GM12878 (cell line): Measurements from ENCODE around the gene AVPR1B.

ENCODE experiments used
- CTCF ChIP-seq, 3 experiments: IDR thresholded peaks in 2 of 3; conservative IDR thresholded peaks in 1 of 3; 2 replicates each; pipeline ENCODE4 v1.5.1; 2011; ENCODE audit warnings: low read depth in 3 of 3, low read length in 3 of 3, mild to moderate bottlenecking in 3 of 3, control low read depth in 2 of 3, moderate library complexity in 2 of 3, inconsistent platforms in 1 of 3, mixed read lengths in 1 of 3; ENCODE audit not compliant: control insufficient read depth in 2 of 3, insufficient read depth in 1 of 3; ENCODE audit errors: extremely low read depth in 1 of 3
- EZH2 ChIP-seq: IDR thresholded peaks from 2 replicates; pipeline ENCODE4 v1.6.1; 2012; ENCODE audit warnings: low read depth, mild to moderate bottlenecking, control low read depth, inconsistent platforms, low read length, borderline replicate concordance; ENCODE audit not compliant: control insufficient read depth
- FOS ChIP-seq: IDR thresholded peaks from 3 replicates; pipeline ENCODE4 v1.6.1; 2011; ENCODE audit warnings: borderline replicate concordance; ENCODE audit not compliant: insufficient read length; ENCODE audit errors: extremely low read depth
- POLR2AphosphoS5 ChIP-seq: IDR thresholded peaks from 2 replicates; pipeline ENCODE4 v1.6.1; 2011; ENCODE audit warnings: mild to moderate bottlenecking, low read length, inconsistent platforms

GRCh38 chr1:206074839-206075238, 42.3 kb downstream of the AVPR1B start:
- TF ChIP-seq CTCF (IDR thresholded peaks at IDR 0.05 in 2 of 3, conservative IDR thresholded peaks at IDR 0.05 in 1 of 3; ENCODE audit: control insufficient read depth in 2 of 3, extremely low read depth in 1 of 3, insufficient read depth in 1 of 3, low read depth in 3 of 3, low read length in 3 of 3) = no peak
- no peak for TF ChIP-seq POLR2AphosphoS5
- no peak for TF ChIP-seq FOS
- no peak for TF ChIP-seq EZH2
